OCI-LY3 (cell line): ENCODE data around the gene TMEM132D.

ENCODE experiments used
- H2AFZ ChIP-seq: fragments of 200-600, 300-600 bp; shearing (Covaris generic); 2 replicates; pipeline ENCODE4 v1.6.0; 2014; ENCODE audit warnings: antibody characterized with exemption, low read depth, low read length
- H3K27ac ChIP-seq: fragments of 200-600, 300-600 bp; sonication (generic); 2 replicates; pipeline ENCODE4 v1.5.1; 2014; ENCODE audit warnings: mild to moderate bottlenecking, low read length, moderate library complexity, mixed read lengths
- H3K27me3 ChIP-seq: fragments of 200-600, 300-600 bp; sonication (generic); 2 replicates; pipeline ENCODE4 v1.6.1; 2014; ENCODE audit warnings: low read depth, low read length, mixed read lengths
- H3K36me3 ChIP-seq: fragments of 200-600, 300-600 bp; sonication (generic); replicated peaks from 2 replicates; pipeline ENCODE3; 2014; ENCODE audit warnings: low read depth, low read length, mixed read lengths
- H3K4me1 ChIP-seq: fragments of 300-600, 200-600 bp; sonication (generic); 2 replicates; pipeline ENCODE4 v1.6.1; 2014; ENCODE audit warnings: low read length, mixed read lengths
- H3K4me2 ChIP-seq: fragments of 200-600, 300-600 bp; sonication (generic); 2 replicates; pipeline ENCODE4 v1.6.1; 2014; ENCODE audit warnings: low read length, mixed read lengths
- H3K4me3 ChIP-seq: fragments of 300-600, 200-600 bp; sonication (generic); 2 replicates; pipeline ENCODE4 v1.5.1; 2014; ENCODE audit warnings: antibody characterized with exemption, mild to moderate bottlenecking, low read length, moderate library complexity
- H3K79me2 ChIP-seq: fragments of 300-600, 200-600 bp; shearing (Covaris generic); 2 replicates; pipeline ENCODE4 v1.6.1; 2014; ENCODE audit warnings: mild to moderate bottlenecking, low read length, mixed read lengths
- H3K9ac ChIP-seq: fragments of 300-600, 200-600 bp; shearing (Covaris generic); 2 replicates; pipeline ENCODE4 v1.6.0; 2014; ENCODE audit warnings: mild to moderate bottlenecking, low read length, moderate library complexity
- H3K9me3 ChIP-seq: fragments of 200-600, 300-600 bp; shearing (Covaris generic); 2 replicates; pipeline ENCODE4 v1.6.1; 2014; ENCODE audit warnings: low read length, mixed read lengths; ENCODE audit not compliant: insufficient read depth
- H4K20me1 ChIP-seq: fragments of 200-600, 300-600 bp; sonication (generic); 2 replicates; pipeline ENCODE4 v1.6.1; 2016; ENCODE audit warnings: low read length, mixed read lengths; ENCODE audit not compliant: insufficient read depth
- EZH2phosphoT487 ChIP-seq: fragments of 200-600 bp; shearing (Covaris generic); IDR thresholded peaks from 2 replicates; pipeline ENCODE4 v1.6.1; 2018; ENCODE audit warnings: antibody characterized with exemption, mixed run types, low read depth
- TF ChIP-seq, protein P1 (sequence below): fragments of 200-600, 300-600 bp; sonication (generic); IDR thresholded peaks from 2 replicates; pipeline ENCODE4 v1.5.1; 2014; ENCODE audit warnings: antibody characterized with exemption, low read length, low read depth

The TMEM132D gene

GRCh38 chr12:129163461-129163860, 740.4 kb downstream of the TMEM132D start:
- no peaks in the 10 kb centered on the region; the same call in 1 of the 2 replicates for H3K27me3 ChIP-seq
- H3K4me2 ChIP-seq = no peak overlapping the region
- TF ChIP-seq EZH2phosphoT487 = no peak
- TF ChIP-seq, protein P1, sequence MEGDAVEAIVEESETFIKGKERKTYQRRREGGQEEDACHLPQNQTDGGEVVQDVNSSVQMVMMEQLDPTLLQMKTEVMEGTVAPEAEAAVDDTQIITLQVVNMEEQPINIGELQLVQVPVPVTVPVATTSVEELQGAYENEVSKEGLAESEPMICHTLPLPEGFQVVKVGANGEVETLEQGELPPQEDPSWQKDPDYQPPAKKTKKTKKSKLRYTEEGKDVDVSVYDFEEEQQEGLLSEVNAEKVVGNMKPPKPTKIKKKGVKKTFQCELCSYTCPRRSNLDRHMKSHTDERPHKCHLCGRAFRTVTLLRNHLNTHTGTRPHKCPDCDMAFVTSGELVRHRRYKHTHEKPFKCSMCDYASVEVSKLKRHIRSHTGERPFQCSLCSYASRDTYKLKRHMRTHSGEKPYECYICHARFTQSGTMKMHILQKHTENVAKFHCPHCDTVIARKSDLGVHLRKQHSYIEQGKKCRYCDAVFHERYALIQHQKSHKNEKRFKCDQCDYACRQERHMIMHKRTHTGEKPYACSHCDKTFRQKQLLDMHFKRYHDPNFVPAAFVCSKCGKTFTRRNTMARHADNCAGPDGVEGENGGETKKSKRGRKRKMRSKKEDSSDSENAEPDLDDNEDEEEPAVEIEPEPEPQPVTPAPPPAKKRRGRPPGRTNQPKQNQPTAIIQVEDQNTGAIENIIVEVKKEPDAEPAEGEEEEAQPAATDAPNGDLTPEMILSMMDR = no peak
- no peaks in the 10 kb centered on the region for H3K79me2 ChIP-seq
- H3K9ac ChIP-seq = no peak overlapping the region
- H3K27ac ChIP-seq = no peak overlapping the region
- no peaks in the 10 kb centered on the region for H3K4me1 ChIP-seq
- H3K4me3 ChIP-seq = no peak overlapping the region
- no peaks in the 10 kb centered on the region for H3K36me3 ChIP-seq
- no peaks in the 10 kb centered on the region for H3K9me3 ChIP-seq
- no peak overlapping the region for H2AFZ ChIP-seq
- no peaks in the 10 kb centered on the region for H4K20me1 ChIP-seq

DNA sequence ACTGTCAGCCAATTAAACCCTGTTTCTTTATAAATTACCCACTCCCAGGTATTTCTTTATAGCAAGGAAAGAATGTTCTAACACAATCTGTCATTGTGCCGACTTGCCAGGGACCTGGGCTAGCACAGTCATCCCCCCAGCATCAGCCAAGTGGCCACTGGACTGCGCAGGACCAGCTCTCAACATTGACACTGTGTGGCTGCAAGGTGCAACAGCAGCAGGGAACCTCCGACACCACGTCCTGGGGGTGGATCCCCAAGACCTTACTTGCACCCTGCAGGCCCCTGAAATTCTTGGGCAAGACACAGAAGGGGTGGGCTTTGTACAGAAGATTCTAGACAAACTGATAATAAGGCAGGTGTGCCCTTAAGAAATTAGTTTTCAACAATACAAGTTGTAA, 741.0 kb downstream of the TMEM132D start:
- Histone ChIP-seq H3K79me2 (no peaks in the 10 kb centered on the region), H3K27me3 (no peaks in the 10 kb centered on the region; the same call in 1 of the 2 replicates)

DNA sequence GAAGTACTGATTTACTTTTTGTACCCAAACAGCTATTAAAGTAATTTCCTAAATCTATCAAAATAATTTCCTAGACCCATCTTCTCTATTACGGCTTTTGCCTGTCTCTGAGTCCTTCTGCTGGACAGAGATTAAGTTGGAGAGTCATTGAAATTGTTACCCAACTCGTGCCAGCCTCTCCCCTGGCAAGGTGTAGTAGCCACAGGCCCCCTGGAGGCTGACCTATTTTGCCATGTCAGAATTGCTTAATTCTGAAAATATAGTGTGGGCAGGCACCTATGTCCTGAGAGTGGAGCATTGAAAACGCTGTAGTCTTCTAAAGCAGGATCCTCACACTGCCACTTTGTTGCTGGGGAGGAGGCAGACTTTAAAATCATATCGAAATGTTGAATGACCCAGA, 742.3 kb downstream of the TMEM132D start:
- H3K4me2 ChIP-seq = no peak overlapping the region
- H3K9me3 ChIP-seq = no peaks in the 10 kb centered on the region
- no peak overlapping the region for H3K4me3 ChIP-seq
- no peak overlapping the region for H3K9ac ChIP-seq
- H3K79me2 ChIP-seq = no peaks in the 10 kb centered on the region
- no peaks in the 10 kb centered on the region for H4K20me1 ChIP-seq
- no peak for TF ChIP-seq EZH2phosphoT487
- TF ChIP-seq, protein P1 = no peak
- H2AFZ ChIP-seq = no peak overlapping the region
- H3K27me3 ChIP-seq = no peaks in the 10 kb centered on the region; the same call in 1 of the 2 replicates
- H3K27ac ChIP-seq = no peak overlapping the region
- H3K4me1 ChIP-seq = no peaks in the 10 kb centered on the region
- no peaks in the 10 kb centered on the region for H3K36me3 ChIP-seq

More for the DNA sequence above, 741.0 kb downstream of the TMEM132D start:
- Histone ChIP-seq H3K9me3 (no peaks in the 10 kb centered on the region), H3K4me2 (no peak overlapping the region), H3K27ac (no peak overlapping the region), H2AFZ (no peak overlapping the region), H3K9ac (no peak overlapping the region), H3K4me1 (no peaks in the 10 kb centered on the region), H3K4me3 (no peak overlapping the region), H4K20me1 (no peaks in the 10 kb centered on the region), H3K36me3 (no peaks in the 10 kb centered on the region)
- TF ChIP-seq EZH2phosphoT487 = no peak
- TF ChIP-seq, protein P1 = no peak; the same call in 1 of the 2 replicates

- Histone ChIP-seq H3K4me2 (no peak overlapping the region), H3K79me2 (no peaks in the 10 kb centered on the region), H4K20me1 (no peaks in the 10 kb centered on the region), H3K27me3 (no peaks in the 10 kb centered on the region; the same call in 1 of the 2 replicates), H3K4me1 (no peaks in the 10 kb centered on the region), H3K9me3 (no peaks in the 10 kb centered on the region), H3K4me3 (no peak overlapping the region), H2AFZ (no peak overlapping the region), H3K9ac (no peak overlapping the region), H3K36me3 (no peaks in the 10 kb centered on the region), H3K27ac (no peak overlapping the region)
- TF ChIP-seq, protein P1 = no peak
These were observed 743.5 kb downstream of the TMEM132D start for GRCh38 chr12:129160282-129160681.
